GM19351 (cell line): ENCODE data around the gene FABP1.

ENCODE experiments used
- ATAC-seq: cut with Tn5 transposase; IDR thresholded peaks from one replicate; pipeline ENCODE4 v1.9.1; 2021; ENCODE audit warnings: mild to moderate bottlenecking, moderate library complexity; ENCODE audit not compliant: unreplicated experiment

The FABP1 gene

DNA sequence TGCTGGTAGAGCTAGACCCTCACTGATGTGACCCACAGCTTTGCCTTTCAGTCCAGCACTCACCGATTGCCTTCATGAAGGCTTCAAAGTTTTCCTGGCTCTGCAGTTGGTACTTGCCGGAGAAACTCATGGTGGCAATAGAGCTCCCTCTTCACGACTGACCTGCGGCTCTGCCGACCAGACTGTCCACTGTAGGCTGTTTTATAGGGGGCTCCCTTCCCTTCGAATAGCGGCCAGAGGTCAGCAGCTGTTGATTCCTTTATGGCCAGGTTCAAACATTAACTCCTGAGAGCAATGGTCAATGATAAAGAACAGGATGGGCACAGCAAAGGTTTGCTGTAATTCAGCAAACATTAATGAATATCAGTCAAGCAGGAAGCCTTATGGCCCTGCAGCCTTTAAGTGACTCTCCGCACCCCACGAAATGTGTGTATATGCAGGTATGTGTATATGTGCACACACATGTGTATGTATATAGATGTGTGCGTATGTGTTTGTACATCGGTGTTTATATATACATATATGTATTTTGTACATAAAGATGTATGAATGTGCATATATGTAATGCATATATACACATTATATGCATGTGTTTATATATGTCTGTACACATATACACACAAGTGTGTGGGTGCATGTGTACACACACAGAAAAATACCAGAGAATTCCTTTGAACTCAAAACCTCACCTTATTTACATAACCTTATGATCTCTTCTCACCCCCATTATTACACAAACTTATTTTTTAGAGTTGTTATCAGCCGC is at the start of gene FABP1:
FABP1 (minus strand) TSS at position 175 of the 766 bp plus-strand sequence; CDS start at position 130, 45 bp downstream.
- no peak for ATAC-seq

DNA sequence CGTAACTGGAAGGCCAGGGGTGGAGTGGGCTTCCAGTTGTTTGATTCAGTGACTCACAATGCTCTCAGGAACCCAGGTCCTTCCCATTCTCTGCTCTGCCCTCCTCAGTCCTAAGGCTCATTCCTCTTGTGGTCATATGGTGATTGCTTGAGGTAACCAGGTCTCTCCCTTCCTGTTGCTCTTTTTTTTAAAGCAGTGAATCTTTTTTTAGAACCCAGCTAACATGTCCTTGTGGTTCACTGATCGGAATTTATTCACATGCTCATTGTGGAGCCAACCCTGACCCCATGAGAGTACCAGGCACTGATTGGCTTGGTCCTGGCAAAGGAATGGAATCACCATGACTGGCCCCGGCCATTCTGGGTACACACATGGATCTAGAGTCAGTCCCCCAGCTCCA is 49.7 kb upstream of the FABP1 start:
- no peak for ATAC-seq

DNA sequence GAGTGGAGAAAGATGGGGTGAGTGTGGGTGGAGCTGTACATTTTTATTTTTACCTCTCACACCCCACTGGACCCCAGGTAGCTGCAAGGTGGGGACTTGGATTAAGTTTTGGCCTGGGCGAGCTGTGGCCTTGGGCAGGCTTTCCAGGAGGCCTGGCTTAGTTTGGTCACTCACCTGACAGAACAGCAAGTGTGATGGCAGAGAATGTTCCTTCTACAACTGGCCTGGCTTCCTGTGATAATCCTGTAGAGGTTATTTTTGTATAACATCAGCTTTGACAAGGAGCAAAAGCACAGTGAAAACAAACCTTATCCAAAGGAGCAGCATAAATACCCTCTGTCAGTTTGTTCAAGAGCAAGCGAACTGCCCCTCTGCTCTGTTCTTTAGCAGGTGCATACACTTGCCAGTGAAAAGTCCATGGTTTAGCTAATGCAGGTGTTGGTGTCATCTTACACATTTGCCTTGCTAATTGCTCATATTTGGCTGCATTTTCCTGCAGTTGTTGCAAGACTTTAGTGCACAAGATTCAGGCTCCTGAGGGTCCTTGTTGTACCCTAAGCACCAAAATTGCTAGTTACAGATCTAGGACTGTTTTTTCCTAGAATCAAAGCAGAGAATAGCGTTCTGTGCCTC is 48.6 kb upstream of the FABP1 start:
- ATAC-seq, result no peak

DNA sequence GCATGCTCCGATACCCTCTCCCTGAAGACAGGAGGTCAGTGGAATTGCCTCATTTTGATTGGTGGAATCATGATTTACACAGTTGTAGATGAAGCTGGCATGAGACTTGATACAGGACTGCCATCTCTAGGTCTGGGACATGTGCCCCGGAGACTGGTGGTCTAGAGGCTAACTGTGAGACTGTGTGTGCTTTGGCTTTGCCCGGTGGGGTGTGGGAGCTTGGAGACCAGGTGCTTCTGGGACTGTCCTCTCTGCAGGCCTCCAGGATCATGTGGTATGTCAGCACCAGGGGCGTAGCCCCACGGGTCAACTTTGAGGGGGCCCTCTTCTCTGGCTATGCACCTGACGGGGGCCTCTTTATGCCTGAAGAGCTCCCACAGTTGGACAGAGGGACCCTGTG is 45.0 kb upstream of the FABP1 start:
- no peak for ATAC-seq

DNA sequence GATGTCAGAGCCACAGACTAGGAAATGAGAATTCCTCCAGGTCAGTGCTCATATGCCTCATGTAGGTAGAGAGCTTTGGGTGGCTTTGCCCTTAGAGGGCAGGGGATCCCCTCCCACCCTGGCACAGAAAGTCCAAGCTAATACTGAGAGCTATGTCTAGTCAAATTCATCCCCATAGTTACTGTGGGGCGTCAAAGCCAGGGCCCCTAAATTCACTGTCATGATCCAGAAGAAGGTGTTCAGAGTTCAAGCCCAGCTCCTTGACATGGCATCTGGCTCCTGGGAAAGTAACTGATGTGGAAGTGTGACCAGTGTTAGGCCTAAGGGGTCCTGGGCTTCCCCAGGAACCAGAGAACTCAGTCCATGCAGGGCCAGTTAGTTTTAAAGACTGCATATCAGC is 44.1 kb upstream of the FABP1 start:
- no peak for ATAC-seq

DNA sequence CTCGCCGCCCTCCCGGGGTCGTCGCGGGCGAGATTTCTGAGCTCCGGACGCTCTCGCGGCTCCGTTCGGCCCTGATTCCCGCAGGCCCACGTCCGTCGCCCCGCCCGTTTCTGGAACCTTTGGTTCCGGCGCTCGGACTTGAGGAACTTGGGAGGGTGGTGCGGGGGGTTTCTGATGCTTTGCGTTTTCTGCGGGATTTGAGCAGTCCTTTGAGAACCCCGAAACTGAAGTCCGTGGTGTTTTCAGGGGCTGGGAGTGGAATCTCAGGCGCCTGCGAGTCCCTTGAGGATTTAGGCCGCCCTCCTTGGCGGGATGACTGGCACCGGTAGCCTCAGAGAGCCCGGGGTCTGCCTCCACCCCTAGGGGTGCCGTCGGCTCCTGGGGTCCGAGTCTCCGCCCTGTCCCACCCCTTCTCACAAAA is 42.6 kb upstream of the FABP1 start:
- ATAC-seq, result peak; percentile 25

DNA sequence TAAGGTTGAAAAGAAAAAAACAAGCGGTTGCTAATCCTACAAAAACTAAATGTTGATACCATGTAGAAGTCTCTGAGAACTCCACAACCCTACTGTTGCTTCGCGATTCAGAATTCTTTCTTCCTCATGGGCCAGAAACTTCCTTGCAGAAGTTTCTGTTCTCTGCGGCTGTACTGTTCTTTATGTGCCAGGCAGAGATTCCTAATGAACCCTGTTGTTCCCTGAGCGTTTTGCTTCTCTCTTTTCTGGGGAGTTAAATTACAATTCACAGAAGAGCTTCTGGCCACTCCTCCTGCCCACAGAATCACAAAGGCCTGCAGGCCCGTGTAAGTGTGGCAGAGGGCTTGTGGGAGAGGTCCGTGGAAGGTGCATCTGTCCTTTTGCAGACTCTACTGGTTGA is 40.5 kb upstream of the FABP1 start:
- no peak for ATAC-seq

DNA sequence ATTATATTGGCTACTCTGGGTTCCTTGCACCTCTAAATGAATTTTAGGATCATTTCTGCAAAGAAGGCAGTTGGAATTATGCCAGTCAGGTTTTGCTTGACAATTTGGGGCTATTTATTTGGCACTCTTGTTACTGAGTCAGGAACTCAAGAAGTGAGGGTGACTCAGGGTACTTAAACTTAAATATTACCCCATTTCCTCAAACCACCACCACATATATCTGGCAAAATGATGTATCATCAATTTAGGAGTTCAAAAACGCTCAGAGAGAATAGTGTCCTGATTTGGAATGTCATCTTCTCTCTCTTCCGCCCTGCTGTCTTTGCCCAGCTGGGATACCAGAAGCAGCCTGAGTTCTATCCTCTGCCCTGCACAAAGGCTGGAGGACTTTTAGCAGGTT is 39.9 kb upstream of the FABP1 start:
- ATAC-seq, result no peak

DNA sequence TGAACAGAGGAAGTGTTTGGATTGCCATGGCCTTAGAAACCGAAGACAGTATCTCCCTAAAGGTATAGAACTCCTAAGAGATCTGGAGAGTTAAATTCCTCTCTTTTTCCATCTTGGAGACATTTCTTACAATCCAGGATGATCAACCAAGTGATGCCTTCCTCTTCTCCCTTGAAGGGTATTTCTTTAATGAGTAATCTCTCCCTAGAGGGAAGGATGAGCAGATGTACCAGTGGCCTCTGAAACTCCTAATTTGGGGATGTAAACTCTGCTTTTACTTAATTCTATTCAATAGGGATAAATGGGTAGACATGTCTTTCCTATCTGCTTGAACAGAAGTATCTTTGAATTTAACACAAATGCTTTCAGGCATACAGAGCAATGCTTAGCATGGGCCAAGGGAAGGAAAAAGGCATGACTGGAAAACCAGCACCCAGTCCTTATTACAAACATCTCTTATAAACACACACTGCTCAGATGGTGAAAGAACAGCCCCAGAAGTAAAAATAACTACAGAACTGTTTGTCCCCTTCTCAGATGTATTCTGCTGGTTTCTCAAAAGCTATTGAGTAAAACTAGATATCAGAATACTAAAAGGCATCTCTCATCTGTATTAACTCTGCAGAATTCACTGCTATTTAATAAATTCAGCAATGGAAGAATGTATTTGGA is 37.6 kb upstream of the FABP1 start:
- ATAC-seq, result no peak

DNA sequence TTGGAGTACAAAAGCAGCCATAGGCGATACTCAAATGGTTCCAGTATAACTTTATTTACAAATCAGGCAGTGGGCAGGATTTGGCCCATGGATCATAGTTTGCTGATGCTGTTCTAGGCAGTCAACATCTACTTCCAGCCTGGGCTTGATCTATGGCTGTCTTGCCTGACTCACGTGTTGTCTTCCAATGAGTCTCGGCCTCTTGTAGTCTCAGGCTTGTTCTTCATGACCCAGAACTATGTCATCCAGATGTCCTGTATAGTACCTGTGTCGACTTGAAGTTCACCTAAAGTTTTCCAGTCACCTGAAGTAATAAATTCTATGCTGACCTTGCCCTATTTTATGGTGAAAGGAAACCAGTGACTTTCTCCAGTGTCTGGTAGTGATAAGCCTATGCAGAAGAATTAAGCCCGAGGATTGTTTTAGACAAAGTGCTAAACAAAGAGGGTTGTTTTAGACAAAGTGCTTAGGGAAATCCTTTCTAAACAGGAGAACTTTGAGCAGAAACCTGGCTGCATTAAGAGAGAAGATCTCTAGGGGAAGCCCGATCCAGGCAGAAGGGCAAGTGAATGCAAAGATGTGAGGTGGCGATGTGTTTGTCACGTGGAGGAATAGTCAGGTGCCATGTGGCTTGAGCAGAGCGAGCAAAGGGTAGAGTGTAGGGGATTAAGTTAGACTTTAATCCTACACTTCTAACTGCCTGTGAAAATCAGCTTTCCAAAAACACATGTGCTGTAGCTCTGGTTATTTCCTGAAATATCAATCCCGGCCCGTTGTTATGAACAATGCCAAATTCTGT is 33.8 kb upstream of the FABP1 start:
- no peak for ATAC-seq

DNA sequence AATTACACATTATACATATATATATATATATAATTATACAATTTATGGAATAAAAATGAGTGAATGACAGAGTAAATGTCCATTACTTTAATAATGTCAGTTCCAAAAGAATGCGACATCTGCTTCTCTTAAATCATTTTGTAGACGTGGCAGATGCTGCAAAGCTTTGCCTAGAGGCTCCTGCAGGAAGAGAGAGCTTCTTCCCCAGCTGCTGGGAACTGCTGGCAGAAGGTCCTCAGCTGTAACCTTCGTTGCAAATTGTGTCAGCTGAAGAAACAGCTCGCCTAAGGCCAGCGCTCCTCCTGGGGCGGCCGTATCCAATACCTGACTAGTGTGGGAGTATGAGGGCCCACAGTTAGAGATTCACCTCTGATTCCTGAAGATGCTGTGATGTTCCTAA is 32.7 kb upstream of the FABP1 start:
- ATAC-seq, result no peak

DNA sequence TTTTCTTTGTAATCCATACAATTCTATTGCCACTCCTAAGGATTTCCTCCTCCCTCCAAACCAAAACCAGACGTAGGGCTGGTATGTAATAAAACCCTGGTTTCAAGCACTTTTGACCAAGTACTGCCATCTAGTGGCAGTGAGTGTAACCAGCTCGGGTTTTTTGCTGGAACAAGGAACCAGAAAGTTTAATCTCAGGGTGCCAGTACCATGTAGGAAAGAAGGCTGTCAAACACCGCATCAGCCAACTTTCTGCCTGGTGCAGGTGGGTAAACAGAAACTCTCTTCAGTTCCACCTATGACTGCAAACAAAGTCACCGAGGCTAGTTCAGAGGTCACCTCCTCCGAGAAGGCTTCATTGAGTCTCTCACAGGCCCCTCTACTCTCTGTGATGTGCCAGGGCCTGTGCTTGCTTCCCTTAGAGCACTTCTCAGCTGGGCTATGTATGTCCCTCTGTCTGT is 32.1 kb upstream of the FABP1 start:
- ATAC-seq, result peak; percentile 67

DNA sequence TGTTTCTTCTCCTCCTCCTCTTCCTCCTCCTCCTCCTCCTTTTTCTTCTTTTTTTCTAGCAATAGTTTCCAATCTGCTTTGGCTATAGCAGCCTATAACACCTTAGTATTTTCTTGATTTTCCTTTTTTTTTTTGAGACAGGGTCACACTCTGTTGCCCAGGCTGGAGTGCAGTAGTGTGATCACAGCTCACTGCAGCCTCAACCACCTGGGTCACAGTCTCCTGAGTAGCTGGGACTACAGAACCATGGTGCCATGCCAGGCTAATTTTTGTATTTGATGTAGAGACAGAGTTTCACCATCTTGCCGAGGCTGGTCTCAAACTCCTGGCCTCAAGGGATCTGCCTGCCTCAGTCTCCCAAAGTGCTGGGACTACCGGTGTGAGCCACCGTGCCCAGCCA is 31.6 kb upstream of the FABP1 start:
- no peak for ATAC-seq

DNA sequence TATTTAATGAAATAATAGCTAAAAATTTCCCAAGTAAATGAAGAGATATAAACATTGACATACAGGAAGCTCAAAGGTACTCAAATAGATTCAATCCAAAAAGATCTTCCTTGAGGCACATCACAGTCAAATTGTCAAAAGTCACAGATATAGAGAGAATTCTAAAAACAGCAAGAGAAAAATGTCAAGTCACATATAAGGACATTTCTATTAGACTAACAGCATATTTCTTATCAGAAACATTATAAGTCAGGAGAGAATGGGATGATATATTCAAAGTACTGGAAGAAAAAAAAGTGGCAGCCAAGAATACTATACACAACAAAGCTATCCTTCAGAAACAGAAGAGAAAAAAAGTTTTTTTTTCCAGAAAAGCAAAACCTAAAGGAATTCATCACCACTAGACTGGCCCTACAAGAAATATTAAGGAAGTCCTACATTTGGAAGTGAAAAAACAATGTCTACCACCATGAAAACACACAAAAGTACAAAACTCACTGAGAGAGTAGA is 21.1 kb upstream of the FABP1 start:
- no peak for ATAC-seq

DNA sequence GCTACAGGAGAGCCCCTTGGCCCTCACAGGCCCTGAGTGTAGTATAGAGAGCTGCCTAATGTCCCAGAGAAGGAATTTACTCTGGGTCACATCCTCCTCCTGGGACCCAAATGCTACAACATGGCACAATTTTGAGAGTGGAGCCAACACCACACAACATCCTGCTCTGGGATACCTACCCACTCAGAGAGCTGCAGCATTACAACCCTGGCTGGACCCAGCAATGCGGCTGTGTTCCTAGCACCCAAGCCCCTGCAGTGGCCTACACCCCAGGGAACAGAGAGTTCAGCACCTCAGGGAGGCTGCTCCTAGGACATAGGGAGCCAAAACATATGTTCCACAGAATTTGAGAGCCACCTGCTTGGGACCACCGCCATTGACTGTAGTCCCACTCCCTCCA is 19.3 kb upstream of the FABP1 start:
- ATAC-seq, result no peak

DNA sequence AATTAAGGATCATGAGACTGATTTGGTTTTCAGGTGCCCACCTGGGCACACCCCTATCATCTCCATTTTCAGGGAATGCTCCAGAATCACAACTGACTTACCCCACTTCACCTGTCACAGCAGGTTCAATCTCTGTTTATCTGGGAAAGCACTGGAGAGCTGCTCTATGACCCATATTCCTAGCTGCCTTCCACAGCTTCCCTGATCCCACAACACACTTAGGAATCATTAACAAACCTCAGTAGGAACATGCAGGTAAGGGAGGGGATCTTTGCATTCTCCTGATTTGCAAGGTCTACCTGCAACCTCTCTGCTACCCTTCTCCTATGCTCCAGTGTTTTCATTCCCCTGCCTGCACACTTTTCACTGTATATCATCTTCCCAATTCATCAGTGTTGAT is 18.7 kb upstream of the FABP1 start:
- ATAC-seq, result no peak

DNA sequence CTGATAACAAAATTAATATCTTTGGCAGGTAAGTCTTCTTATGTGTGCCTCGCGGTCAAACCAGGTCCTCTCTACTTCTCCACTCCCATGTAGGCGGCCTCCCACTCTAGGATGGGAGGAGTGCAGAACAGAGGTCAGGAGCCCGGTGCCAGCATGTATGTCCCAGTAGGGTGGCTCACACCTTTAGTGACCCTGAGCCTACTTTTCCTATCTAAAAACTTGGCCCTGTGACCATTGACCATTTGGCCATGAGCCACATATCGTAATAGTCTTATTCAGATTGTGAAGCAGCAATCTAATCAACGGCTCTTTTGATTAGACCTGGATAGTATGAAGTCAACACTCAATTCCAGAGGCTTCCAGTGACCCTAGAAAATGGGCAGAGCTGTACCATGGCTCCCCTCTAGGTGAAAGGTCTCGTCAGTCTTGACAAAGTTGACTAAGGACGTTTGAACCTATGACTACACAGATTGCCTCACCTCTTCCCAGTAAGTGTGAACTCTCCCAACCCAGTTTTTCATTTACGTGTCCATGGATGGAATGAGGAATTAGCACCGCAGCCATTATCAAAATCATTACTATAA is 17.1 kb upstream of the FABP1 start:
- ATAC-seq, result no peak

DNA sequence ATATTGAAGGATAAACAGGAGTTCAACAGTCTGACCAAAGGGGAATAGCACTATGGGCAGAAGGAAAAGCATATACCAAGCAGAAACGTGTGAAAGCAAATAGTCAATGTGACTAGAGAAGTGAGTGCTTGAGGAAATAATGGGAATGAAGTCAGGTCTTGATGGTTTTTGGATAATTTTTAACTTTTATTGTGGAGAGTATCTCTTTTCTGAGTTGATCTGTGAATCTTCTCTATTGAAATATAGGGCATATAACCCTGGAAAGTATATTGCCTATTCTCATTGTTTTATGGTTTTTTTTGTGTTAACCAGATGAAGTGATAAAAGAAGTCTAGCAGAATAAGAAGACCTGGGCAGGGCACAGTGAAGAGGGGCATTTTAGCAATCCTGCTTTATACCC is 16.4 kb upstream of the FABP1 start:
- no peak for ATAC-seq

DNA sequence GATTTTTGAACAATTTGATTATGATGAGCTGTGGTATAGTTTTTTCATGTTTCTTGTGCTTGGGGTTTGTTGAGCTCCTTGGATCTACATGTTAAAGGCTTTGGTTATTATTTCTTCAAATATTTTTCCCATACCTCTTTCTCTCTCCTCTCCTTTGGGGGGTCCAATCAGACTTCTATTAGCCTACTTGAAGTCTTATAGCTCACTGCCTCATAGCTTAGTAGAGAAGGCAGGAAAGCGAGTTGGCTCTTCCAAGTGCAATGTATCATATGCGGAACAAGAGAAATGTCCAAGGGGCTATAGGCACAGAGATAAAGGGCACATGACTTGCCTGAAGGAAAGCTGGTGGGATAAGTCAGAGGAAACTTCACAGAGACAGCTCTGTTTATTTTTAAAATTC is 14.1 kb upstream of the FABP1 start:
- ATAC-seq, result no peak

DNA sequence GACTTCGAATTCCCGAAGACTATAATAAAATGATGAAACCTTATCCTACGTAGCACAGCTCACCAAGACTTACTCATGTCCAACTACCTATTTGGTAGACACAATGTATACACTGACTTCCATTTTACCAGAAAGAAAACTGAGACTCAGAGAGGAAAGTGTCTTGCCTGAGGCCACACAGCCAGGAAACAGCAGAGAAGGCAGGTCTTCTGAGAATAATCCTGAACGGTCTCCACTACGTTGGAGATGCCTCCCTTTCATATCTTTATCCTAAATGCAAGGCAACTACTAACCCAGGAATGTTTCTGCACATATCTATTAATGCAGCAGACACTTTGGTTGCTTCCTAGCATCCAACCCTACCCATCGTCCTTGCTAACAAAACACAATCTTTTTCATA is 11.9 kb upstream of the FABP1 start:
- ATAC-seq, result no peak
